ENCODE measurements around the gene SHF.

The SHF gene

GRCh38 chr15:45123397-45123796 lies 64.4 kb downstream of the SHF start:
- no peak for DNase-seq

DNA sequence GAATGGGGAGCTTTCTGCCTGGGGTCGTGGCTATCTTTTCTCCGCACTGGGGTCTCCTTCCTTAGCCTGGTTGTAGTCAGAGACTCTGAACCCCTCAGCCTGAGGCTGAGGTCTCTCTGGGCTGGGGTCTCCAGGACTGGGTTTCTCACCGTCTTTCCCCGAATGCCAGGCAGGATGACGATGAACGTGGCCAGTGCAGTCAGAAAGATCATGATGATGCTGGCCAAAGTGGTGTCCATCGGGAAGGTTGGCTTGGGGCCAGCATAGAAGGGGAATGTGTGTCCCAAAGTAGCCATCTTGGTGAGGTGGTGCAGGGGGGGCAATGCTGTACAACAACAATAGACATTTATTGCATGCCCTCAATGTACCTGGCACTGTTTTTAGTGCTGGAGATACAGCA lies 65.0 kb downstream of the SHF start:
- no peak for DNase-seq

DNA sequence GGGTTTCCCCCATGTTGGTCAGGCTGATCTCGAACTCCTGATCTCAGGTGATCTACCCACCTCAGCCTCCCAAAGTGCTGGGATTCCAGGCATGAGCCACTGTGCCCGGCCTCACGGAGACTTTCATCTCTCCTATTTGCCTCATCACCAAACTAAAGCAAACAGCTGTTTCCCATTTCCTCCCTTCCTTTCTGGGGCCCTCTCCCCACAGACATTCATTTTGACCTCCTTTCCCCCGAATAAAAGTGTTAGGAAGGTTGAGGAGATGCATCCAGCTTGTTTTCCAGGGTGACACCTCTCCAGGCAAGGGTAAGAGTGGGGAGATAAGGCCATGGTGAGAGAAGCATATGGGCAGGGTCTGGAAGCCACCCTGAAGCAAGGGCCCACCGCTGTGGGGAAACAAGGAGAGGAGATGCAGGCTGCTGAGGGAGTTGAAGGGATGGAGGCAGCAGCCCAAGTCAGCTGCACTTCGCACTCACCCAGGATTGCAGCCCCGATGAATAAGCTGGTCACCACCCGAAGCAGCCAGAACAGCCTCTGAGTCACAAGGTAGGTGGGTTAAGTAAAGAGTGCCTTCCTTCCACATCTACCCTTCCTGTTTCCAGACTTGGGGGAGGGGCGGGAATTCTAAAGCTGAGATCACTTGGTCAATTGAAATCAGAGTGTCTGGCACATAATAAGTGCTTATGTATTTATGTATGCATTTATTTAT lies 65.9 kb downstream of the SHF start:
- no peak for DNase-seq

DNA sequence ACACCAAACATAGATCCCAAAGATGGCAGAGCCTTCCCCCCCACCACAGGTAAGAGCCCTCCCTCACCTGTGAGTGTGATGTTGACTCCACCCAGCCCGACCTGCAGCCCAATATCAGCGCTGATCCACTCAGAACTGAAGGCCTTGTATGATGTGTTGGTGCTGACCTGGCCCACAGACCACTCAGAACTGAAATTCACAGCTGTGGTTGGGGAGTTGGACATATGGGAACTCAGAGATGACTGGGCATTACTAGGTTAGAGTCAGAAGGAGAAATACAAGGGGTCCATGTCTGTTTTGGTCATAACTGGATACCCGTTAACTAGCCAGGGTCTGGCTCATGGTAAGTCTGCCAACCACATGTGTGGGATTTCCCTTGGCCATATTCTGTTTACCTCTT lies 66.7 kb downstream of the SHF start:
- DNase-seq, result no peak

DNA sequence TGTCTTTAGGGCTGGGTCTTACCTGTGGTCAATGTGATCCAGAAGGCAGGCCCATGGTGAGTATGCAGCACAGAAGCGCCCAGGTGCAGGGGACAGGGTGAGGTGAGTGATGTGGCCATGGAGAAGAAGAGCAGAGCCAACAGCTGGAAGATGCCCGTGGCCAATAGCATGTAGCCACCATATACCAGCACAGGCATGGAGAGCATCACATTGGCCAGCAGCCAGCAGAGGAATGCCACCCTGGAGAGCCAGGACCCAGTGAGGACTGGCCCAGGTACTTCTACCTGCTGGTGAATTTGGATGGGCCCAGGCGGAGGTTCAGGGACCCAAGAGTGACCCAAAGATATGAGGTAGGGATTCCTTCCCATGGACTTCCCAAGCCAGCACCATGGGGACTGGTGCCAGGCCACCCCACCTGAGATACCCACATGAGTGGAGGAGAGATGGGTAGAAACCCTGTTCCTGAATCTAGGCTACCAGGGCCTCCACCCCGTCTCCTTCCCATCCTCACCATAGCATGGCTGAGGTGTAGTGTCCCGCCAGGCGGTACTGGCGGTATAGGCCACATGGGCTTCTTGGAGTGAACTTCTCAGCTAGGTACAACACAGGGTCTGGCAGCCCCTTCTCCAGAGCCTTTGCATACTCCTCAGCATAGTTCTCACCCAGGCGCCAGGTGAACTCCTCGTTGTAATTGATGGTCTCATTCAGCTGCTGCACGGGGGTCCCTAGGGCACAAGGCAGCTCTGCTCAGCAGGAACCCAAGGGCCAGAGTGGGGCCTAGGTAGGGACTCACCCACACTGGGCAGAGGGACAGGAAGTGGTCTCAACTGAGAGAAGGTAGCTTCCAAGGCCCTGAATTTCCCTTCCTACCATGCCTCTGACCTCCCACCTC lies 67.4 kb downstream of the SHF start:
- no peak for DNase-seq

GRCh38 chr15:45118996-45119395 lies 68.8 kb downstream of the SHF start:
- no peak for DNase-seq

GRCh38 chr15:45118131-45118588 lies 69.6 kb downstream of the SHF start:
- DNase-seq, result peak; percentile 97

DNA sequence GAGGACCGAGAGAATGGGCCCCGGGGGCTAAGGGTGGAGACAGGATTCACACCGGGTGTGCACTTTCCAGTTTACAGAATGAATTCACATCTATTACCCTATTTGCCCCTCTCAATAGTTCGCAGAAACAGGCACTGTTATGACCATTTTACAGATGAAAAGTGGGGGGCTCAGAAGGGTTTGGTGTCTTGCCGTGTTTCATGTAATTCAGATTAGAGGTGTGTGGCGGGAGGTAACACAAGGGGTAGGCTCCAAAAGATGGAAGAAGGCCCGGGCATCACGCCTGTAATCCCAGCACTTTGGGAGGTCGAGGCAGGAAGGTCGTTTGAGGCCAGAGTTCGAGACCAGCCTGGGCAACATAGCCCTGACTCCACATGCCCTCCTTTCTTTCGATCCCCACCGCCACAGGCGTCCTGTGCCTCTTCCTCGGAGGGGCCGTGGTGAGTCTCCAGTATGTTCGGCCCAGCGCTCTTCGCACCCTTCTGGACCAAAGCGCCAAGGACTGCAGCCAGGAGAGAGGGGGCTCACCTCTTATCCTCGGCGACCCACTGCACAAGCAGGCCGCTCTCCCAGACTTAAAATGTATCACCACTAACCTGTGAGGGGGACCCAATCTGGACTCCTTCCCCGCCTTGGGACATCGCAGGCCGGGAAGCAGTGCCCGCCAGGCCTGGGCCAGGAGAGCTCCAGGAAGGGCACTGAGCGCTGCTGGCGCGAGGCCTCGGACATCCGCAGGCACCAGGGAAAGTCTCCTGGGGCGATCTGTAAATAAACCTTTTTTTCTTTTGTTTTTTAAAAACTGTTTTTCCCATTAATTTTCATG lies 70.2 kb downstream of the SHF start:
- DNase-seq, result no peak
